ENCODE measurements around the gene LINC00305.

LINC00305 gene

DNA sequence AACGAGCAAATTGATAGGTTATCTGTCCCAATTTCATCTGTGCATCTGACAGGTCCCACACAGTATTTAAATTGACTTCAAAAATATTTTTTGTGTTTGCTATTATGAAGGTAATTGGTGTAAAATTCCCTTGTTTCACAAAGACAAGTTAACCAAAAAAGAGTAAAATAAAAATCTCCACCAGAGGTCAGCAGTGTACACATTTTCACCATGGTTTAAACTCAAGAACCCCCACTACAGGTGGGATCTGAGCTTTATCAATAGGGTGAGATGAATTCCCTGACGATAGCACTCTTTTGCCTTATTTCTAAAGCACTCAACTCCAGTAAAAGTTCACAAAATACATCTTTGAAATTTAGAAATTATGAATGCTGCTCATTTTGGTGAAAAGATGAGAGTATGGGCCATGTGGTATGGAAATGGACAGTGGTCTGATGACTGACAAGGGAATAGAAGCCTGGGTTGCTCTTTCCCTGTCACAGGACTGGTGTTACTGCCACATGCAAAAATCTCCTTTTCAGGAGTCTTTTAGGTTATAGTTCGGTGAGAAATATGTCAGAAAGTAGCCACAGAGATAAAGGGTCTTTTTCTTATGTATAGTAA lies 111.0 kb downstream of the LINC00305 start:
- ATAC-seq (ENCODE audit: insufficient read depth, low read depth) (peak; percentile 72), DNase-seq (no peak)

DNA sequence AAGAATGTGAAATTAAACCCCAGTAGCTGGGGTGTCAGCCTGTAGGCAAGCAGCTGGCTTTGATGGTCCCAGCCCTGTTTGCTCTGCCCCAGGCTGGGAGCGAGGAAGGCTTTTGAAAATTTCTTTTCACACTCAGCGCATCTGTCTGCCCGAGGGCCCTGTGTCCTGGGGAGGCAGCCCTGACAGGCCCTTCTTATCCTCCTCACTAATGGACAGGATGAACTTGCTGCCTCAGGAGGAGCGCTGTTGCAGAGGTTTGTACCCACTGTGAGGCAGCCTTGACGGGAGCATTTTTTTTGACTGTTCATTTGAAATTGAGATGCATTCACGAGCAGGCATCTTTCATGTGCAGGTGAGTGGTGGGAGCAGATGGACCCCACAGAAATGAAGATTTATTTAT lies 116.6 kb downstream of the LINC00305 start:
- H3K4me2 ChIP-seq (ENCODE audit: insufficient read depth, low read length) = no peak overlapping the region
- no peak overlapping the region for H3K27ac ChIP-seq (ENCODE audit: low read length)
- ATAC-seq (ENCODE audit: insufficient read depth, low read depth) (no peak), DNase-seq (no peak)
- peaks cover 5% of the 10 kb centered on the region for H3K27me3 ChIP-seq (ENCODE audit: insufficient read depth, low read length, poor library complexity)
- H3K79me2 ChIP-seq (ENCODE audit: insufficient read depth, low read length) = no peaks in the 10 kb centered on the region
- no peak overlapping the region for H2AFZ ChIP-seq (ENCODE audit: low read depth, low read length)
- H3K9ac ChIP-seq (ENCODE audit: low read depth, low read length) = no peak overlapping the region
- TF ChIP-seq, protein P1, sequence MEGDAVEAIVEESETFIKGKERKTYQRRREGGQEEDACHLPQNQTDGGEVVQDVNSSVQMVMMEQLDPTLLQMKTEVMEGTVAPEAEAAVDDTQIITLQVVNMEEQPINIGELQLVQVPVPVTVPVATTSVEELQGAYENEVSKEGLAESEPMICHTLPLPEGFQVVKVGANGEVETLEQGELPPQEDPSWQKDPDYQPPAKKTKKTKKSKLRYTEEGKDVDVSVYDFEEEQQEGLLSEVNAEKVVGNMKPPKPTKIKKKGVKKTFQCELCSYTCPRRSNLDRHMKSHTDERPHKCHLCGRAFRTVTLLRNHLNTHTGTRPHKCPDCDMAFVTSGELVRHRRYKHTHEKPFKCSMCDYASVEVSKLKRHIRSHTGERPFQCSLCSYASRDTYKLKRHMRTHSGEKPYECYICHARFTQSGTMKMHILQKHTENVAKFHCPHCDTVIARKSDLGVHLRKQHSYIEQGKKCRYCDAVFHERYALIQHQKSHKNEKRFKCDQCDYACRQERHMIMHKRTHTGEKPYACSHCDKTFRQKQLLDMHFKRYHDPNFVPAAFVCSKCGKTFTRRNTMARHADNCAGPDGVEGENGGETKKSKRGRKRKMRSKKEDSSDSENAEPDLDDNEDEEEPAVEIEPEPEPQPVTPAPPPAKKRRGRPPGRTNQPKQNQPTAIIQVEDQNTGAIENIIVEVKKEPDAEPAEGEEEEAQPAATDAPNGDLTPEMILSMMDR (IDR thresholded peaks at IDR 0.05; ENCODE audit: borderline replicate concordance, extremely low read depth, low read length, poor library complexity, severe bottlenecking) = no peak
- no peak for TF ChIP-seq EZH2 (IDR thresholded peaks at IDR 0.05; ENCODE audit: borderline replicate concordance, low read depth, low read length, severe bottlenecking)
- H3K36me3 ChIP-seq (ENCODE audit: insufficient read depth, low read length) = no peaks in the 10 kb centered on the region
- no peak overlapping the region for H3K4me3 ChIP-seq (ENCODE audit: low read depth in 1 of 2, low read length in 2 of 2)
- no peaks in the 10 kb centered on the region for H3K9me3 ChIP-seq (ENCODE audit: insufficient read depth, low read length, severe bottlenecking)
- no peaks in the 10 kb centered on the region for H3K4me1 ChIP-seq (ENCODE audit: insufficient read depth, low read length)
- H4K20me1 ChIP-seq (ENCODE audit: insufficient read depth, low read length) = no peaks in the 10 kb centered on the region

More for the DNA sequence above, 111.0 kb downstream of the LINC00305 start:
- no peaks in the 10 kb centered on the region for H3K79me2 ChIP-seq (ENCODE audit: insufficient read depth, low read length)
- H3K36me3 ChIP-seq (ENCODE audit: insufficient read depth, low read length) = no peaks in the 10 kb centered on the region
- H3K4me2 ChIP-seq (ENCODE audit: insufficient read depth, low read length) = no peak overlapping the region
- no peak overlapping the region for H2AFZ ChIP-seq (ENCODE audit: low read depth, low read length)
- no peak overlapping the region for H3K27ac ChIP-seq (ENCODE audit: low read length)
- H3K27me3 ChIP-seq (ENCODE audit: insufficient read depth, low read length, poor library complexity) = no peaks in the 10 kb centered on the region
- no peaks in the 10 kb centered on the region for H3K9me3 ChIP-seq (ENCODE audit: insufficient read depth, low read length, severe bottlenecking)
- TF ChIP-seq, protein P1 (IDR thresholded peaks at IDR 0.05; ENCODE audit: borderline replicate concordance, extremely low read depth, low read length, poor library complexity, severe bottlenecking) = peak; percentile 66
- no peak for TF ChIP-seq EZH2 (IDR thresholded peaks at IDR 0.05; ENCODE audit: borderline replicate concordance, low read depth, low read length, severe bottlenecking)
- H4K20me1 ChIP-seq (ENCODE audit: insufficient read depth, low read length) = no peaks in the 10 kb centered on the region
- no peaks in the 10 kb centered on the region for H3K4me1 ChIP-seq (ENCODE audit: insufficient read depth, low read length)
- no peak overlapping the region for H3K9ac ChIP-seq (ENCODE audit: low read depth, low read length)
- no peak overlapping the region for H3K4me3 ChIP-seq (ENCODE audit: low read depth in 1 of 2, low read length in 2 of 2)

DNA sequence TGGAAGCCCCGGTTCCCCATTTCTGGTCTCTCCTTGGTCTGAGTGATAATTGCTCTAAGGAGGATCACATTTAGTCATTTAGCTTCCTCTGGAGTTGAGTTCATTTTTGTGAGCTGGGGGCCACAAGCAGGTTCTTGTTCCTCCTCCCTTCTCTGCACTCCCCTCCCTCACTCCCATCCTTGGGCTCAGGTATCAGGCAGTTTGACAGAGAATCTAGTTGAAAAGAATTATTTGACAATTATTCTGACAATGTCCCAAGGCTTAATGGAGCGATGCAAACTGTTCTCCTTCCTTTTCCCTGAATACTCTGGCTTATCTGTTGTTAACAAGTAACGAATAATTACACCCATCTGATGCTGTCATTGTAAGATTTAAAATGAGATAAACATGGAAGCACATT lies 117.5 kb downstream of the LINC00305 start:
- Histone ChIP-seq H4K20me1 (ENCODE audit: insufficient read depth, low read length) (no peaks in the 10 kb centered on the region), H3K4me1 (ENCODE audit: insufficient read depth, low read length) (no peaks in the 10 kb centered on the region), H3K9me3 (ENCODE audit: insufficient read depth, low read length, severe bottlenecking) (no peaks in the 10 kb centered on the region), H2AFZ (ENCODE audit: low read depth, low read length) (no peak overlapping the region), H3K79me2 (ENCODE audit: insufficient read depth, low read length) (no peaks in the 10 kb centered on the region), H3K27ac (ENCODE audit: low read length) (no peak overlapping the region), H3K9ac (ENCODE audit: low read depth, low read length) (no peak overlapping the region), H3K27me3 (ENCODE audit: insufficient read depth, low read length, poor library complexity) (peaks cover 9% of the 10 kb centered on the region), H3K4me2 (ENCODE audit: insufficient read depth, low read length) (no peak overlapping the region), H3K36me3 (ENCODE audit: insufficient read depth, low read length) (no peaks in the 10 kb centered on the region), H3K4me3 (ENCODE audit: low read depth in 1 of 2, low read length in 2 of 2) (no peak overlapping the region)
- DNase-seq = no peak
- no peak for ATAC-seq (ENCODE audit: insufficient read depth, low read depth)
- no peak for TF ChIP-seq EZH2 (IDR thresholded peaks at IDR 0.05; ENCODE audit: borderline replicate concordance, low read depth, low read length, severe bottlenecking)
- TF ChIP-seq, protein P1 (IDR thresholded peaks at IDR 0.05; ENCODE audit: borderline replicate concordance, extremely low read depth, low read length, poor library complexity, severe bottlenecking) = no peak
